ENCODE measurements around the gene SPTBN5. TPM values are rescaled to one million over a fixed set of nuclear protein-coding genes. Genes with fewer than 3 reads are reported as not detected.
"Not testable (repeated sequence)": the region's sequence is repeated elsewhere in the genome, so short reads cannot be mapped to it uniquely, and the experiment has no call there.

Gene SPTBN5
- total RNA-seq, 1 donor from 2014 or later = 0.49 TPM

GRCh38 chr15:41836073-41836472 lies 57.8 kb downstream of the SPTBN5 start:
- intact Hi-C loops (cut with DNase I) = no loop called here
- peaks cover 0 to 4% of the 10 kb centered on the region in 2 donors for H3K36me3 ChIP-seq

GRCh38 chr15:41834096-41834495 lies 59.8 kb downstream of the SPTBN5 start:
- TF ChIP-seq POLR2A (IDR thresholded peaks at IDR 0.05) (no peak), CTCF (IDR thresholded peaks at IDR 0.05) (no peak), POLR2AphosphoS5 (IDR thresholded peaks at IDR 0.05; ENCODE audit: insufficient read depth in 1 of 2, low read depth in 1 of 2) (no peak)
- H3K4me1 ChIP-seq = peaks cover 72% of the 10 kb centered on the region
- no peak overlapping the region for H3K4me3 ChIP-seq
- no peak for DNase-seq (ENCODE audit: extremely low spot score in 2 of 2)
- H3K27ac ChIP-seq = no peak overlapping the region
- intact Hi-C loops (cut with DNase I) = no loop called here
- no peaks in the 10 kb centered on the region for H3K27me3 ChIP-seq
- H3K36me3 ChIP-seq = no peaks in the 10 kb centered on the region
- no peaks in the 10 kb centered on the region for H3K9me3 ChIP-seq

More at GRCh38 chr15:41836073-41836472, 57.8 kb downstream of the SPTBN5 start:
- H3K4me3 ChIP-seq = no peak overlapping the region
- H3K27me3 ChIP-seq = no peaks in the 10 kb centered on the region
- DNase-seq (ENCODE audit: extremely low spot score in 2 of 2) = no peak
- TF ChIP-seq POLR2A (IDR thresholded peaks at IDR 0.05) (no peak), POLR2AphosphoS5 (IDR thresholded peaks at IDR 0.05; ENCODE audit: insufficient read depth in 1 of 2, low read depth in 1 of 2) (no peak), CTCF (IDR thresholded peaks at IDR 0.05) (no peak)
- H3K27ac ChIP-seq = no peak overlapping the region
- H3K4me1 ChIP-seq = peaks cover 58% of the 10 kb centered on the region
- no peaks in the 10 kb centered on the region for H3K9me3 ChIP-seq

DNA sequence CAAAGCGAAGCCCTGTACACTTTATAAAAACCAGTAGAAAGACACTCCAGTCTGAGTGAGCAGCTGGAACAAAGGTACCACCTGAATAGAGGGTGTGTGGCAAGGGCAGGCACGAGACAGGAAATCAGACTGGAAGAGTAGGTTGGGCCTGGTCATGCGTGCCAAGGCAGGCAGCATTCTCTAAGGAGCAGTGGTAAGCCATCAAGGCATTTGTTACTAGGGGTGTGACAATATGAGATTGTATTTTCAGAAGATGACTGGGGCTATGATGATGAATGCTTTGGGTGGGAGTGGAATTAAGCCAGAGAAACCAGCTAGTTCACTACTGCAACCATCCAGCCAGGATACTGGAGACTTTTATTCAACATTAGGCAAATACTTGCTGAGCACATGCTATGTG lies 61.0 kb downstream of the SPTBN5 start:
- Histone ChIP-seq H3K27ac (peak overlapping the region; percentile 42), H3K9me3 (no peaks in the 10 kb centered on the region), H3K27me3 (no peaks in the 10 kb centered on the region), H3K36me3 (no peaks in the 10 kb centered on the region), H3K4me1 (peaks cover 72% of the 10 kb centered on the region), H3K4me3 (no peak overlapping the region)
- TF ChIP-seq CTCF (IDR thresholded peaks at IDR 0.05) (no peak), POLR2AphosphoS5 (IDR thresholded peaks at IDR 0.05; ENCODE audit: insufficient read depth in 1 of 2, low read depth in 1 of 2) (peak in 1 of 2 donors; percentile 85)
- DNase-seq (ENCODE audit: extremely low spot score in 2 of 2) = no peak
- intact Hi-C loops (cut with DNase I) = no loop called here

DNA sequence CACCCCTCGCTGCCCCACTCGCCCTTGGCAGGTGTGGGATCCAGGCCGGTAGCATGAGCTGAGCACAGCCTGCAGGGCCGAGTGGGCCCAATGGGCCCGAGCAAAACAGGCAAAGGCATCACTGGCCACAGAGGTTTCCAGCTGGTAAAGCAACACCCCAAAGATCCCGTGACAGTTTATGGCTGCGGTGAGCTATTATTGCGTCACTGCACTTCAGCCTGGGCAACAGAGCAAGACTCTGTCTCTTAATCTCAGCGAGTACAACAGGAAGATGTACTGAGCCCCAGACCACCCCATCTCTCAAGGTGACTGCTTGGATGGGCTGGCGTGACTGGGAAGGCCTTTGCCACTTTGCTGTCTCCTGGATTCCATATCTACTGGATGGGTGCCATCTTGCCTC lies 61.6 kb downstream of the SPTBN5 start:
- intact Hi-C loops (cut with DNase I) = no loop called here
- no peak for DNase-seq (ENCODE audit: extremely low spot score in 2 of 2)
- TF ChIP-seq POLR2AphosphoS5 (IDR thresholded peaks at IDR 0.05; ENCODE audit: insufficient read depth in 1 of 2, low read depth in 1 of 2) = peak in 1 of 2 donors; percentile 6
- no peak for TF ChIP-seq POLR2A (IDR thresholded peaks at IDR 0.05)
- TF ChIP-seq CTCF (IDR thresholded peaks at IDR 0.05) = no peak
- peaks cover 70% of the 10 kb centered on the region for H3K4me1 ChIP-seq
- H3K36me3 ChIP-seq = no peaks in the 10 kb centered on the region
- no peak overlapping the region for H3K4me3 ChIP-seq
- H3K27me3 ChIP-seq = no peaks in the 10 kb centered on the region
- peak overlapping the region; percentile 42 for H3K27ac ChIP-seq
- no peaks in the 10 kb centered on the region for H3K9me3 ChIP-seq

GRCh38 chr15:41831291-41831690 lies 62.6 kb downstream of the SPTBN5 start:
- H3K4me1 ChIP-seq = peaks cover 70% of the 10 kb centered on the region
- peak overlapping the region; percentile 42 for H3K27ac ChIP-seq
- H3K4me3 ChIP-seq; DNase-seq (ENCODE audit: extremely low spot score in 2 of 2); intact Hi-C loops (cut with DNase I); H3K27me3 ChIP-seq; H3K36me3 ChIP-seq; H3K9me3 ChIP-seq: not testable (repeated sequence)

Measured in vagina (tissue), 2 donors.